Measurements from ENCODE around the gene ACSS1.

ACSS1 gene

DNA sequence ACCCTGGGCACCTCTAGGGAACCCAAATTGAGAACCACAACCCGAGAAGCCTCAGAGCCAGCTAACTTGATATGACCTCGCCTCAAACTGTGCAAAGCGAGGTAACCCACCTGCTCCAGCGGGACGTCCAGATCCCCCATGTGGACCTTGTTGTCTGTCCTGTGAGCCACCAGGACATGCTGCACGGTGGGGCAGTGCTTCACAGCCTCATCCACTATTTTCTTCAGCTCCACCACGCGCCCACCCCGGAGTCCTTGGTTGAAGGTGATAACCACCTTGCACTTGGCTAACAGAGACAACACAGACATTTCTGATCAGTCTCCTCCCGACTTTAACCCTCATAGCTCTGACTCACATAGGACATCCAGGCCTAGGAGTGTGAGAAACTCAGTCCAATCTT, 34.6 kb downstream of the ACSS1 start:
- TF ChIP-seq, protein P1, sequence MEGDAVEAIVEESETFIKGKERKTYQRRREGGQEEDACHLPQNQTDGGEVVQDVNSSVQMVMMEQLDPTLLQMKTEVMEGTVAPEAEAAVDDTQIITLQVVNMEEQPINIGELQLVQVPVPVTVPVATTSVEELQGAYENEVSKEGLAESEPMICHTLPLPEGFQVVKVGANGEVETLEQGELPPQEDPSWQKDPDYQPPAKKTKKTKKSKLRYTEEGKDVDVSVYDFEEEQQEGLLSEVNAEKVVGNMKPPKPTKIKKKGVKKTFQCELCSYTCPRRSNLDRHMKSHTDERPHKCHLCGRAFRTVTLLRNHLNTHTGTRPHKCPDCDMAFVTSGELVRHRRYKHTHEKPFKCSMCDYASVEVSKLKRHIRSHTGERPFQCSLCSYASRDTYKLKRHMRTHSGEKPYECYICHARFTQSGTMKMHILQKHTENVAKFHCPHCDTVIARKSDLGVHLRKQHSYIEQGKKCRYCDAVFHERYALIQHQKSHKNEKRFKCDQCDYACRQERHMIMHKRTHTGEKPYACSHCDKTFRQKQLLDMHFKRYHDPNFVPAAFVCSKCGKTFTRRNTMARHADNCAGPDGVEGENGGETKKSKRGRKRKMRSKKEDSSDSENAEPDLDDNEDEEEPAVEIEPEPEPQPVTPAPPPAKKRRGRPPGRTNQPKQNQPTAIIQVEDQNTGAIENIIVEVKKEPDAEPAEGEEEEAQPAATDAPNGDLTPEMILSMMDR (IDR thresholded peaks at IDR 0.05; ENCODE audit: low read length, missing control alignments), result no peak
- H3K4me3 ChIP-seq (replicated peaks; ENCODE audit: low read depth, low read length), result no peak overlapping the region
- no peak for DNase-seq (ENCODE audit: low read depth)

DNA sequence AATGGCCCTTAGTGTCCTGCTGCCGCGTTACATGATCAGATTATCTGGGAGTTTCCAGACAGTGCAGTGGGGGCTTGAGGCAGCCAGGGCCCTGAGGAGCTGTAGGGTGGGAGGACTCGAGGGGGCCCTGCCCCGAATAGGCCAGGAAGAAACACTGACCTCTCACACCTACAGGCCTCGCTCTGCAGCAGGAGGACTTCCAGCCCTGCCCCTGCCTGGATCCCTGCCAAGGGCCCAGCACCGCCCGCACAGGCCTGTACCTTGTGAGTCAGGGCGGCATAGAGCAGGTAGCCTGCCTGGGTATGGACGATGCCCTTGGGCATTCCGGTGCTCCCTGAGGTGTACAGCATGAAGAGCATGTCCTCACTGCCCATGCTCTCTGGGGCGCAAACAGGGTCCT, 35.3 kb downstream of the ACSS1 start:
- no peak for DNase-seq (ENCODE audit: low read depth)
- no peak overlapping the region for H3K4me3 ChIP-seq (replicated peaks; ENCODE audit: low read depth, low read length)
- TF ChIP-seq, protein P1 (IDR thresholded peaks at IDR 0.05; ENCODE audit: low read length, missing control alignments), result no peak

DNA sequence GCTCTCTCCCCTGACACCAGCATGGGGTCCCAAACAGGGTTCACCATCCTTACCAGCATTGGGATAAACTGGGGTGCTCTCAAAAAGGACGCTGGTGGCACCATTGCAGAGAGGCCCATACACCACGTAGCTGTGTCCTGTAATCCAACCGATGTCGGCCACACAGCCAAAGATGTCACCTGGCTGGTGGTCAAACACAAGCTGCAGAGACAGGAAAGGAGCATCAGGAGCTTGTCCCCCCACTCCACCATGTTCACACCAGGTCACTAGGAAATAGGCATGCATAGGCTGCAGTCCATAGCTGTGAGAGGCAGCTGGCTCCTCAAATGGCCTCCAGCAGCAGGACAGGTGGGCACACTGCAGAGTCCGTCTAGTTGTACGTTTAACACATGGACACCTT, 36.6 kb downstream of the ACSS1 start:
- no peak overlapping the region for H3K4me3 ChIP-seq (replicated peaks; ENCODE audit: low read depth, low read length)
- TF ChIP-seq, protein P1 (IDR thresholded peaks at IDR 0.05; ENCODE audit: low read length, missing control alignments), result no peak
- no peak for DNase-seq (ENCODE audit: low read depth)

DNA sequence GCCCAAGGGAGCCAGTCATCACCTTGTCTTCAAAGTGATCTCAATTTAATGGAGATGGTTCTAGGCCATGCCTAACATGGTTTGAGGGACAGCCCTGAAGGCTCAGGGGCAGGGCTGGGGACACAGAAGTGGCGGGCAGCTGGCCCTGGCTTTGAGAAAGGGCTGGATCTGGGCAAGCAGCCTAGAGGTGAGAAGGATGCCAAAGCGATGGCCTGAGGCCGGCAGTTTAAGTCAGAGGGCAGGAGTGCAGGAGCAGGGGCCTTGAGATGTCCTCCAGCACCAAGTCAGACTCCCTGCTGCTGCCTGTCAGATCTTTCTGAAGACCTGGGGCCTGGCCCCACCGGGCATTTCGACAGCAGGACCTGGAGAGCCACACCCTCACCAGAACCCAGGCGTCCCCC, 37.0 kb downstream of the ACSS1 start:
- TF ChIP-seq, protein P1 (IDR thresholded peaks at IDR 0.05; ENCODE audit: low read length, missing control alignments), result no peak
- no peak for DNase-seq (ENCODE audit: low read depth)
- H3K4me3 ChIP-seq (replicated peaks; ENCODE audit: low read depth, low read length), result no peak overlapping the region

DNA sequence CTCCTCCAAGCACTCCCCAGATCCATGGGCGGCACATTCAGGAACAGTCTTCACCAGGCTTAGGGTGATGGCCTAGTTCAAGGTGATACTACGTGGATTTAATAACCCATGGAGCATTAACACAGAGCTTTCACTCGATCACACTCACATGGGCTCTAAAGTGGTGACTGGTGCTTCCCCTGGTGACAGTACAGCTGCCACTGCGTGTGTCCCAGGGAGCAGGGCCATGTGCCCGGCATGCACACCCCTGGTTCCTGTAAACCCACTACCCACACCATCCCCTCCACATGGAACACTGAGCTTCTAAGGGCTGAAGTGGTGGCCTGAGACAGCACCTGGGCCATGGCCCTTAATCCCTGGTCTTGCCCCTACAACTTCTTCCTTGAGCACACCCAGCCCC, 37.6 kb downstream of the ACSS1 start:
- H3K4me3 ChIP-seq (replicated peaks; ENCODE audit: low read depth, low read length), result no peak overlapping the region
- no peak for DNase-seq (ENCODE audit: low read depth)
- TF ChIP-seq, protein P1 (IDR thresholded peaks at IDR 0.05; ENCODE audit: low read length, missing control alignments), result no peak

DNA sequence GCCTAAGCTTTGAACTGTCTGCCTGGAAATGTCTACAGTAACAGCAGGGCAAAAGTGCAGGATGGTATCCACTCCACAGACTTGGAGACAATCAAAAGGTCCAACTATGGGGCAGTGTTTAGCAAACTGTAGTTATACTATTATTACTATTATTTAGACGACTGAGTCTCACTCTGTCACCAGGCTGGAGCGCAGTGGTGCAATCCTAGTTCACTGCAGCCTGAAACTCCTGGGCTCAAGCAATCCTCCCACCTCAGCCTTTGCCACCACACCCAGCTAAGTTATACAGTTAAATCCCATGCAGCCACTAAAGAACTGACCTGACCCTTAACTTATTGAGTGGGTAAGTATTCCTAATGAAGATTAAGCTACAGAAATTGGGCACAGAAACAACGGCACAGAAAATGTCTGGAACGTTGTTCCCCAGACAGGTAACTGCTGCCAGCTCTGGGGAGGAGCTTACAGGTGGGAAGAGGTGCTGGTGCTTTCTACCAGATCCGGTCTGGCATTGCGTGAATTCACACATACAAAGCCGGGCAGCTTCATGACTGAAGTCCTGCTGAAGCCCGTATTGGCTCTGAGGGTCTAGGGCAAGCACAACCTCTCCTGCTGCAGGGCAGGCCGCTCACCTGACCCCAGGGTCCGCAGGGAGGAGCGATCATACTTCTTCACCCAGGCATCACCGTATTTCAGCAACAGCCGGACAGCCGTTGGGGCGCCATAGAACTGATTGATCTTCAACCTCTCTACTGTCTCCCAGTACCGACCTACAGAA, 38.4 kb downstream of the ACSS1 start:
- TF ChIP-seq, protein P1 (IDR thresholded peaks at IDR 0.05; ENCODE audit: low read length, missing control alignments), result no peak
- no peak for DNase-seq (ENCODE audit: low read depth)
- H3K4me3 ChIP-seq (replicated peaks; ENCODE audit: low read depth, low read length), result no peak overlapping the region

DNA sequence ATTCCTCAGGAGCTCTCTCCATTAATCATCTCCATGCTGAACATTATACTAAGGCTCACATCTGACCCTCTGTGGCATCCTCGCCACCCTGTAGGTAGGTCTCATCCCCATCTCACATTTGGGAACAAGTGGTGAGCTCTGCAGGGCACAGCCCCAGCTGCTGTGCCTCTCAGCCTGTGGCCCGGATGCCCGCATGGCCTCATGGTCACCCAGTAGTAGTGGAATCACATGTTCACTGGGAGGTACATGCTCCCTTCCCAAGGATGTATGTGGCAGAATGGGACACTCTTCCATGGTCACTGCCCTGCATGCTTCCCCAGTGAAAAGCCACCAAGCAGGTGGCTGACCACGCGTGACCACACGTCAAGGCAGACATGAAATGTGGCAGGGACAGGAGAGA, 39.1 kb downstream of the ACSS1 start:
- TF ChIP-seq, protein P1 (IDR thresholded peaks at IDR 0.05; ENCODE audit: low read length, missing control alignments), result no peak
- H3K4me3 ChIP-seq (replicated peaks; ENCODE audit: low read depth, low read length), result no peak overlapping the region
- no peak for DNase-seq (ENCODE audit: low read depth)

Measured in fibroblast of pulmonary artery (primary cell).